AG10803 (cell line): ENCODE measurements around the gene NEAT1.
"Not testable (repeated sequence)": the region's sequence is repeated elsewhere in the genome, so short reads cannot be mapped to it uniquely, and the experiment has no call there.

ENCODE experiments used
- DNase-seq: peaks from one replicate; pipeline ENCODE4 v3.0.0; 2010; ENCODE audit warnings: low read depth
- H3K4me3 ChIP-seq: 2 replicates; pipeline ENCODE4 v1.5.1; 2011; ENCODE audit warnings: mild to moderate bottlenecking, low read length, control low read depth
- TF ChIP-seq, protein P1 (sequence below): conservative IDR thresholded peaks from 2 replicates; pipeline ENCODE4 v1.5.1; 2011; ENCODE audit warnings: mild to moderate bottlenecking, low read length, control low read depth, inconsistent platforms

The NEAT1 gene

DNA sequence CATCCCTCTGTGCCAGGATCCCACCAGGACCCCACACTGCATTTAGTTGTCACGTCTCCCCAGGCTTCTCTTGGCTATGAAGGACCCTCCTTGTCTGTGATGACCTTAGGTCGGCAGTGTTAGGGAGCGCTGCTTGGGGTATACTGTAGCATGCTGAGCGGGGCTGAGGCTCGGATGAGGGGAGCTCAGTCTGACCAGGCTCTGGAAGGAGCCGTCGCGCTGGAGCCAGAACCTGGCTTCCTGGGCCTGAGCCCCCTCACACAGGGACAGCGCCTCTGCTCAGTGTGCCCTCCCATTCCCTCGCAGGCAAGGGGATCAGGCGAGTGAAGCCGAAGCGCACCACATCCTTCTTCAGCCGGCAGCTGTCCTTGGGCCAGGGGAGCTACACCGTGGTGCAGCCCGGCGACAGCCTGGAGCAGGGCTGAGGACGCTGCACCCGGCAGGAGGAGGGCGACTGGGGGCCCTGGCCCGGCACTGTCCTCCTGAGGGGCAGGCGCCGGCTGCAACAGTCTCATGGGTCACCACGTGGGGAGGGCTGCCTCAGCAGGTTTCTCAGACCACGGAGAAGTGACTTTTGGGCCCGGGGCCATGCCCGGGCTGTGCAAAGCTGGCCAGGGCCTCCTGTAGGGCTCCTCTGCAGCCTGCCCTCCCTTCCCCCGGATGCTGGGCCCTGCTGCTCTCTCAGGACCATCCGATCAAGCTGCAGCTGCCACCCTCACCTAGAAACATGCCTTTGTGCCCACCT lies 11.5 kb upstream of the NEAT1 start:
- DNase-seq: no peak
- H3K4me3 ChIP-seq: no peak overlapping the region
- TF ChIP-seq, protein P1, sequence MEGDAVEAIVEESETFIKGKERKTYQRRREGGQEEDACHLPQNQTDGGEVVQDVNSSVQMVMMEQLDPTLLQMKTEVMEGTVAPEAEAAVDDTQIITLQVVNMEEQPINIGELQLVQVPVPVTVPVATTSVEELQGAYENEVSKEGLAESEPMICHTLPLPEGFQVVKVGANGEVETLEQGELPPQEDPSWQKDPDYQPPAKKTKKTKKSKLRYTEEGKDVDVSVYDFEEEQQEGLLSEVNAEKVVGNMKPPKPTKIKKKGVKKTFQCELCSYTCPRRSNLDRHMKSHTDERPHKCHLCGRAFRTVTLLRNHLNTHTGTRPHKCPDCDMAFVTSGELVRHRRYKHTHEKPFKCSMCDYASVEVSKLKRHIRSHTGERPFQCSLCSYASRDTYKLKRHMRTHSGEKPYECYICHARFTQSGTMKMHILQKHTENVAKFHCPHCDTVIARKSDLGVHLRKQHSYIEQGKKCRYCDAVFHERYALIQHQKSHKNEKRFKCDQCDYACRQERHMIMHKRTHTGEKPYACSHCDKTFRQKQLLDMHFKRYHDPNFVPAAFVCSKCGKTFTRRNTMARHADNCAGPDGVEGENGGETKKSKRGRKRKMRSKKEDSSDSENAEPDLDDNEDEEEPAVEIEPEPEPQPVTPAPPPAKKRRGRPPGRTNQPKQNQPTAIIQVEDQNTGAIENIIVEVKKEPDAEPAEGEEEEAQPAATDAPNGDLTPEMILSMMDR: no peak

DNA sequence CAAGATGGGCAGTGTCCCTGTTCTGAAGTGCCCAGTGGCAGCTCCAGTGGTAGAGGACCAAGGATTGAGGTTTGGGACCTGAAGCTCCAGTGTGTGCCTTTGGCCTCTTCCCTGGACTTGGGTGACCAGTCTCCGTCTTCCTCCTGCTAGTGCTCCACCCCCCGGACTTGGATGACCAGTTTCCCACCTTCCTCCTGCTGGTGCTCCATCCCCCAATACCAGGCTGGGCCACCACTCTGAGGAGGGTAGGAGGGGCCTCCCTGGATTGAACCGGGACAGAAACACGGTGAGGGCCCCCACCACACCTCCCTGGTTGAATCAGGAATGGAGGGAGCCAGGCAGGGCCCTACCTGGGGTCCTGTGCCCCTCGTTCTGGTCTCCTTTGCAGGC lies 10.9 kb upstream of the NEAT1 start:
- no peak overlapping the region for H3K4me3 ChIP-seq
- no peak for DNase-seq
- TF ChIP-seq, protein P1: no peak

DNA sequence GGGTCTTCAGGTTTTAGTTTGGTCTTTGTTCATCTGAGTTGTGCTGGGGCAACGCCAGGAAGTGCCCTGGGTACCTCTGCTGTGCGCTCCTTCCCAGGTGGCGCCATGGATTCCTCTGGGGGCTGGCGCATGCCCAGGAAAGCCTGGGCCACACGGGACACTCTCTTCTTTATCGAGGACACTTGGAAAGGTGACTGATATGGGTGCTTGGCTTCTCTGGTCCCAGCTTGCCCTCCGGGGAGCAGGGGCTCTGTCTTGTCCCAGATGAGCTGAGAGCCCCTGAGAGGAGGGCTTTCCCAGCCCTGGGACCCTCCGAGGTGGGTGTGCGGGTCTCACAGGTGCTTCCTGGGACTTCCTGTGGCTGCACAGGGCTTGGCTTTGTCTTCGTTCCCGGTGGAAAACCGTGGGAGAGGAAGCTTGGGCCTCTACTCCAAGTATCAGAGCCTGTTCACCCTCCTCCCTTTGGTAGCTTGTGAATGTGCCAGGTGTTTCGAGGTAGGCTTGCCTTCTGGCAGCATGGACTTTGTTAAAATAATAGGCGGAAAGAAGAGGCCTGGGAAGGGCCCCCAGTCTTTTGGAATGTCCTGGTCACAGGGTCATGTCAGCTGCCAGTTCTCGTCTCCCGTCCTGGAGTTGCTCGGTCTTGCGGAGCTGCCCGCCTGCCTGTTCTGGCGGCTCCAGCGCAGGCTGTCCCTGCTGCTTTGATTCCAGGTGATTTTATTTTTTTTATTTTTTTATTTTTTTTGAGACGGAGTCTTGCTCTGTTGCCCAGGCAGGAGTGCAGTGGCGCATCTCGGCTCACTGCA lies 10.1 kb upstream of the NEAT1 start:
- no peak overlapping the region for H3K4me3 ChIP-seq

DNA sequence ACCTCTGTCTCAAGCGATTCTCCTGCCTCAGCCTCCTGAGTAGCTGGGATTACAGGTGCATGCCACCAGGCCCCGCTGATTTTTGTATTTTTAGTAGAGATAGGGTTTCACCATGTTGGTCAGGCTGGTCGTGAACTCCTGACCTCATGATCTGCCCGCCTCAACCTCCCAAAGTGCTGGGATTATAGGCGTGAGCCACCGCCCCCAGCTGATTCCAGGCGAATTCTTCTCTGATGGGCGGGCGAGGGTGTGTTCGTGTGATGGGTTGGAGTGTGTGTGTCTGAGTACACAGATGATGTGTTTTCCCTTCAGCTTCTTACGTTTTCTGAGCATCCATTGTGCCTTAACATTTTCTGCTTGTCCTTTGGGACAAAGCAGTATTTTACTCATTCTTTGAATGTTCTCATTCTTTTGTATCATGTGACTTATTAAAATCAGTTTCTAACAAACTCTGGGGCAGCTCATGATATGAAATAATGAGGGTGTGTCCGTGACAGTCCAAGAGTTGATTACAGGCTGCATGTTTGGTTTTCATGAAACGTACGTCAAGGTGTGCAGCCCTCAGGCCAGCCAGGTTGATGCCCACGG lies 9.4 kb upstream of the NEAT1 start:
- not testable (repeated sequence) for DNase-seq, H3K4me3 ChIP-seq

More for the DNA sequence above, 10.1 kb upstream of the NEAT1 start:
- TF ChIP-seq, protein P1: no peak
- DNase-seq: no peak

DNA sequence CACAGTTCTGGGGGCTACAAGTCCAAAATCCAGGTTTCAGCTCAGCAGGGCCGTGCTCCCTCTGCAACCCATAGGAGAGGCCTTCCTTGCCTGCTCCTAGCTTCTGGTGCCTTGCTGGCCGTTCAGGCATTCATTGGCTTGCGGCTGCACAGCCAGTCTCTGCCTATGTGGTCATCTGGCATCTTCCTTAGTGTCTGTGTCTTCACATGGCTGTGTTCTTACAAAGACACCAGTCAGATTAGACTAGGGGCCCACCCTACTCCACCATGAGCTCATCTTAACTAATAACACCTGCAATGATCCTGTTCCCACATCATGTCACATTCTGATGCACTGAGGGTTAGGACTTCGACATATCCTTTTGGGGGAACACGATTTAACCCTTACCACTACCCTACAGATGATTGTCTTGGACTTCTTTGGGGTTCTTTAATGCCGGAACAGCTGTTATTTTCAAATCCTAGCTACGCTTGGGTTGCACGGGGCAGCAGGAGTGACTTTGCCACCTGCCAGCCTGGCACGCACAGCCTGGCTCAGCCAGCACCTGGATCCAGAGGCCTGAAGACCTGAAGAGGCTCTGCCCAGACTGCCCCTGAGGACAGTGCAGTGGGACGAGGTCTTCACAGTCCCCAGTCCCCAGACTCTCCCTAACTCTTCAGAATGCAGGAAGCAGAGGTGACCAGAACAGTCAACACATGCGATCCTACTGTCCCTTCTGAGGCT lies 7.7 kb upstream of the NEAT1 start:
- TF ChIP-seq, protein P1: no peak
- H3K4me3 ChIP-seq: no peak overlapping the region
- peak; percentile 79 for DNase-seq

DNA sequence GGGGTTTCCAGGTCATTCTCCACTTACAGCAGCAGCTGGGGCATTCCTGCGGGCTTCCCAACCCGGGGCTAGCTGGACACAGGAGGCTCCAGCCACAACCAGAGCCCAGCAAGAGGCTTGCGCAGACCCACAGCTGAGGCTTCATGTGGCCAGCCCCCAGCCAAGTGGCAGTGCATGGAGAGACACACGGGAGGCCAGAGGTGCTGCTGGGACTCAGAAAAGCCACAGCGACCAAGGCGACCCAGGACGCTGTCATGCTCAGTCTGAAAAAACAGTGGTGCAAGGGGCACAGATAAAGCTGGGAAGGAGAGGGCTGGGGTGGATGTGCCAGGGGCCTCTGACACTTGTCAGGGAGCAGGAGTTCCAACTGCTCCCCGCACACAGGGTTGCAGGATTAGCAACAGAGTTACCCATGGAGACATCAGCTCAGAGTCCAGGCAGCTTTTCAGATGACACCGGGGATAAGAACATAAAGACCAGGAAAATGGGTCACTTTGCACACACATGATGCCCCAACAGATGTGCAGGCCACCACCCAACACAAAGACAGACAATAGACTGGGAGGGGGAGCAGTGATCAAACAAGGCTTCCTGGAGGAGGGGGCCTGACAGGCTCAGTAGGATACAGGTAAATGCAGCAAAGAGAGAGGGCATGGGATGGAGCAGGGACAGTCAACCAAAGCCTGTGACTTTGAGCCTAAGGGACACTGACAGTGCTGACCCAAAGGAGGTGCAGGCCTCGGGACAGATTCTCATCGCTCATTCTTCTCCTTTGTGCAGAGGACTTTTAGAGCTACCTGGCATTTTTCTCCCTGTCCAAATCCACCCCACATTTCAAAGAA lies 6.9 kb upstream of the NEAT1 start:
- DNase-seq: no peak
- peak overlapping the region; percentile 56 for H3K4me3 ChIP-seq
- TF ChIP-seq, protein P1: no peak
